DMS 273 treated with DMSO at 0.1 percent for 48 hours (cell line): ENCODE measurements around the gene TSC2.

Experiments used
- DNase-seq: peaks from one replicate; lab custom pipeline; 2025; lab: John Stamatoyannopoulos, UW

The TSC2 gene

DNA sequence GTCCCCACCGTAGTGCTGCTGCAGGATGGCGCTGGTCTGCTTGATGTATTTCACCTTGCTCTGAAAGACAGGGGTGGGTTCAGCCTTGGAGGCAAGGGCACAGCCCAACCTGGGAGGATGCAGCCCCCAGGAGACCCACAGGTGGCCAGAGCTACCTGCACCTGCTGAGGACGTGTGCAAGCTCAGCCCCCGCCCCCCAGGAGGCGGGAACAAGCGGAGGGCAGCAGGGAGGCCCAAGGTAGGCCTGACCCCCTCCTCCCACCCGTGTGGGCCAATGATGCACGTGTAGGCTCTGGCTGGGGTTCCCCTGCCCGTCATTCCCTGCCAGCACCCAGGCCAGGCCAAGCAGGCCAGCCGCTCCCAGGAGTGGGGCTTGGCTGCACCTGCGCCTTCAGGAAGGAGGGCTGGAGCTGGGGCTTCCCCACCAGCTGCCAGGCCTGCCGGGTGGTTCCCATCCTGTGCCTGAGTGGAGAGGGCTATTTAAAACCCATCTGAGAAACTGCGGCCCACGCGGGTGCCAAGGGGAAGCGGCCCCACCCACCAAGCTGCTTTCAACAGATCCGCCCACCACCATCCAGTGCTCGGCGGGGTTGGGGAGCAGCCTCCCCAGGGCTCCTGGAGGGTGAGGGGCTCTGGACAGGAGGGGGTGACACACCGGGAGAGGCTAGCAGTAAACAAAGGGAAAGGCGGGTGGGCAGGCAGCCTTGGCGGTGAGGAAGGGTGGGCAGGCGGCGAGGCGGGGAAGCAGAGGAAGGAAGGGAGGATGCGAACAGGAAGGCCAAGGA lies 3.9 kb upstream of the TSC2 start:
- DNase-seq, result no peak

- no peak for DNase-seq
These were observed 3.2 kb upstream of the TSC2 start for GRCh38 chr16:2044541-2044940.

- DNase-seq, result no peak
These were observed 1.6 kb upstream of the TSC2 start for GRCh38 chr16:2045965-2046892.

- DNase-seq, result no peak
These were observed 874 bp upstream of the TSC2 start for GRCh38 chr16:2046893-2047329.

- DNase-seq, result no peak
These were observed 345 bp downstream of the TSC2 start for GRCh38 chr16:2048116-2048543.

DNA sequence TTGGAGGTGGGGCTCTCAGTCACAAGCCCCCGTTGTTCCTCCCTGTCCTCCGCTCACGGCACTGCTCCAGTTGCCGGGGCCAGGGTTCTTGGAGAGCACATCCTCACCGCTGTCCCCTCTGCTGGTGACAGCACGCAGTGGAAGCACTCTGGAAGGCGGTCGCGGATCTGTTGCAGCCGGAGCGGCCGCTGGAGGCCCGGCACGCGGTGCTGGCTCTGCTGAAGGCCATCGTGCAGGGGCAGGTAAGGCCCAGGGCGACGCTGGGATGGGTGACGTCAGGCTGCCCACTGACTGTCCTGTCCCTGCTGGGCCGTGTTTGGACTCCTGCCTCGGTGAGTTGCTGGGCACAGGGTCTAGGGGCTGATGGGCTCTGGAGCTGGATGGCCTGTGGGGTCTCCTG lies 5.4 kb downstream of the TSC2 start:
- no peak for DNase-seq

DNA sequence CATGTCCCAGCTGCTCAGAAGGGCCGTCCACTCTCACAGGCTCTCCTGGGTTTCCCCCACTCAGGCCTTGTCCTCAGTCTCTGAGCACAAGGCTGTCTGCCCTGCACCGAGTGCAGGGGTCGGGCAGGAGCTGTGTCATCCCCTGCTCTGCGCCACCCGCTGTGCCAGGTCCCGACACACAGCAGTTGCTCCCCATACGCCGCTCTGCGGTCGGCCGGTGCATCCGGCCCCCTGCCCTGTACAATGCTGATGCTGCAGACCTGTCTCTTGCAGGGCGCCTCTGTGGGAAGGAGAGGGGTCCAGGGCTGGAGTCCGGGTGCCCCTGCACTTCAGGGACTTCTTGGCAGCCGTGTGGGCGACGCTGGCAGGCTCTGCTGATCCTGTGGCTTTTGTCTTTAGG lies 6.1 kb downstream of the TSC2 start:
- no peak for DNase-seq

DNA sequence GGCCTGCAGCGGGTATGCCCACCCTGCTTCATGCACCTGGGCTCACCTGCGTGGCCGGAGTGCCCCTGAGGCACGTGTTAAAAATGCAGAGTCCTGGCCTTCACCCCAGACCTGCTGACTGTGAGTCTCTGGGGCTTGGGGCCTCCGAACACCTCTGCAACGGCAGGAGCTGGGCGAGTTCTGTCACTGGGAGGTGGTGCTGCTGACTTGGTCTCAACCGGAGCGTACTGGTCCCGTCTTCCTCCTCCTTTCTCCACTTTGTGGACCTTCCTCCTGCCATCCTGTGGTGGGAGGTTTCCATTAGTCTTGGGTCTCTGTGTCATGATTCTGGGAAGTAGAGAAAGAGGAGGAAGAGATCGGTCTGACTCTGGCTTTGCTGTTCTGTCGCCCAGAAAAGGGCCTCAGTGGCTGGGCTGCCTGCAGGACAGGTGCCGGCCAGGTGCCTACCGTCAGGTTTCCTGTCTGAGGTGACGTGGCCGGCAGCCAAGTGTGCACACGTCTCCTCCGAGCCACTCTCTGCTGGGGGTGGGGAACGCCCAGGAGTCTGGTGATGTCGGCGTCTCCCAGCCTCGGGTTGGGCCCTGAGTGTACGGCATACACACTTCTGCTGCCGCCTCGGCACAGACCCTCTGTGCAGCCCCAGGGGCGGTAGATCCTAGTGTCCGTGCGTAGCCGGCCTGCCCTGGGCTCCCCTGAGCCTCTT lies 6.9 kb downstream of the TSC2 start:
- DNase-seq, result no peak

DNA sequence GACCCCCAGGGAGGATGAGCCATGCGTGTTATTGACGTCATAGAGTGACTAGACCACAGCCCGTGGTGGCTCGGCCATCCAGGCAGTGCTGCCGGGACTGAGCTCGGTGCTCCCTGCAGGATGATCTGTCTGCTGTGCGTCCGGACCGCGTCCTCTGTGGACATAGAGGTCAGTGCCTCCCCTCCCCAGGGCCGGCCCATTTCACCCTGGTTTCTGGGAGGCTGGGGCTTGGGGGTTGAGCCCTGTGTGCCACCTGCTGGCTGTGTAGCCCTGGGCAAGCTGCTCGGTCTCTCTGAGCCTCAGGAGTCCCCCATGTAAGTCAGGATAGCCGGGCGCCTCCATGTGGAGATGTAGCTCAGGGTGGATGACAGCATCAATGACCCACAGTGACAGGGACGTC lies 8.3 kb downstream of the TSC2 start:
- no peak for DNase-seq

- no peak for DNase-seq
These were observed 9.1 kb downstream of the TSC2 start for GRCh38 chr16:2056681-2057407.

DNA sequence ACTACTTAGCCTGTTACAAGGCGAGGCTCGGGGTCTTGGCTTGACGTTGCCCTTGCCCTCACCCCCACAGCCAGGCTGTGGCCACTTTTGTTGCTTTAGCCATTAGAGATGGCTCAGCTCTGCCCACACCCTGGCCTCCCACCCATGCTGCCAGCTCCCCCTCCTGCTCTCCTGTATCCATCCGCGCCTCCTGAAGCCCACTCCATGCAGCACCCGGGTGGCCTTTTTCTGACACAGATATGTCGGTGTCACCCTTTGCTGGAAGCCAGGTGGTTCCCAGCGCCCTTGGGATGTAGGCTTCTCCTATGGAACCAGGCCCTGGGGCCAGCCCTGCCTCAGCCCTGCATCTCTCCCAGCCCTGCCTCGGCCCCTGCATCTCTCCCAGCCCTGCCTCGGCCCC lies 9.7 kb downstream of the TSC2 start:
- no peak for DNase-seq

GRCh38 chr16:2058420-2058819 lies 10.6 kb downstream of the TSC2 start:
- no peak for DNase-seq

DNA sequence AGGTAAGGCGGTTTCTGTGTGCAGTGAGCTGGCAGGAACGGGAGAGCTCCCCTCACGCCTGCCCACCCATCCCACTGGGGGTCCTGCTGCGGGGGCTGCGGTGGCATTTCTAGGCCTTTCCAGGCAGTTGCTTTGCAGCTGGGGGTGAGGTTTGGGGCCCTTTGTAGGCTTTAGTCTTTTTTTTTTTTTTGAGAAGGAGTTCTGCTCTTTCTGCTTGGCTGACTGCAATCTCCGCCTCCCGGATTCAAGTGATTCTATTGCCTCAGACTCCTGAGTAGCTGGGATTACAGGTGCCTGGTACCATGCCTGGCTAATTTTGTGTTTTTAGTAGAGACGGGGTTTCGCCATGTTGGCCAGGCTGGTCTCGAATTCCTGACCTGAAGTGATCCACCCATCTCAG lies 11.1 kb downstream of the TSC2 start:
- DNase-seq, result no peak

- DNase-seq, result no peak
These were observed 12.6 kb downstream of the TSC2 start for GRCh38 chr16:2060346-2060745.

- DNase-seq, result no peak
These were observed 13.2 kb downstream of the TSC2 start for GRCh38 chr16:2061023-2061422.

DNA sequence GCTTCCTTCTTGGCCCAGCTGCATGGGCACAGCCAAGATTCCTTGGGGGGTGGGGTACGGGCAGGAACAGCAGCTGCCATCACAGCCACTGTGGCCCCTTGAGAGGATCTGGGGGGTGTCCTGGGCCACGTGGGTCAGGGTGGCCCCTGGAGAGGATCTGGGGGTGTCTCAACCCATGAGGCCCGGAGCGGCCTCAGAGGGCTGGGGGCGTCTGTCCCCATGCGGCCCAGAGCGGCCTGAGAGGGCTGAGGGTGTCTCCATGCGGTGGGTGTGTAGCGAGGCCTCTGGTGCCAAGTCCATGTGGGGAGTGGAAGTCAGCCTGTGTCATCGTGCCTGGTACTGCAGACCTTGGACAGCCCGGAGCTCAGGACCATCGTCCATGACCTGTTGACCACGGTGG lies 13.7 kb downstream of the TSC2 start:
- no peak for DNase-seq

GRCh38 chr16:2062801-2063200 lies 15.0 kb downstream of the TSC2 start:
- DNase-seq, result no peak

DNA sequence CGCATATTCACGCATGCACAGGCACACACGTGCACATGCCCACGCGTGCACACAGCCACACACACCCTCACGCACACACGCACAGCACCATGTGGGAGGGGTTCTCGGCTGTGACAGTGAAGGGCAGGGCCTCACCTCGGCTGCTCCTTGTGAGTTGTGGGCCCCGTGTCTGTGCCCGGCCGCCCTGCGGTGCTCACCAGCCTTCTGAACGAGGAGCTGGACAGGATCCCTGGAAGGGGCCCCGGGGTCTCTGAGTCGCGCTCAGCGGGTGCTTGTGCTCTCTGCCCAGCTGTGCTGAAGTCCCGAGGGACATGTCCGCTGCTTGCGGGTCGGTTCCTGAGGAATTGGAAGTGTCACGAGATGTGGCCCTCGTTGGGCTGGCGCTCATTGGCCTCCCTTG lies 16.1 kb downstream of the TSC2 start:
- DNase-seq, result no peak

GRCh38 chr16:2064368-2064945 lies 16.7 kb downstream of the TSC2 start:
- no peak for DNase-seq

DNA sequence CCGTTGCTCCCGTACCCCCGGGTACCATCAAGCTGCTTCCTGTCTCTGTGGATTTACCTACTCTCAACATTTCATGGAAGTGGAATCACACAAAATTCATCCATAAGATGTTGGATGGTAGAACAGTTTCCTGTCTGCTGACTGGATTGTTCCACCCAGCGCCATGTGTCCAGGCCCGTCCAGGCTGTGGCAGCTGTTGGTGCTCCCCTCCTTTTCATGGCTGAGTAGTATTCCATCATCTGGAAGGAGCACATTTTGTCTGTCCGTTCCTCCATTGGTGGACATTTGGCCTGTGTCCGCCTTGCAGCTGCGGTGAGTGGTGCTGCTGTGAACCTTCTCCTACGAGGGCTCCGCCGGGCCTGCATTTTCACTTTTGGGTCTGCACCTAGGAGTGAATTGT lies 18.4 kb downstream of the TSC2 start:
- no peak for DNase-seq
